Activated CD4-positive, alpha-beta T cell treated with anti-CD3 and anti-CD28 coated beads, Interleukin-2, amount 10 ng/mL, durations not matched to agents 24 days and 14 days (primary cell): ENCODE results near the gene EAF1. TPM values are rescaled to one million over a fixed set of nuclear protein-coding genes. Genes with fewer than 3 reads are reported as not detected.

Experiments
- DNase-seq: peaks from one replicate; pipeline ENCODE4 v3.0.0; 2022
- H3K27ac Mint-ChIP-seq: one replicate; pipeline ENCODE4 v1.8.0; 2022; ENCODE audit warnings: mild to moderate bottlenecking, mixed read lengths
- H3K27me3 Mint-ChIP-seq: one replicate; pipeline ENCODE4 v1.8.0; 2022; ENCODE audit warnings: mixed read lengths
- H3K36me3 Mint-ChIP-seq: one replicate; pipeline ENCODE4 v1.8.0; 2022; ENCODE audit warnings: low read depth, mild to moderate bottlenecking, mixed read lengths
- H3K4me1 Mint-ChIP-seq: one replicate; pipeline ENCODE4 v1.8.0; 2021; ENCODE audit warnings: mixed read lengths
- H3K4me3 Mint-ChIP-seq: one replicate; pipeline ENCODE4 v1.8.0; 2022; ENCODE audit warnings: mild to moderate bottlenecking, moderate library complexity, mixed read lengths
- H3K9me3 Mint-ChIP-seq: one replicate; pipeline ENCODE4 v1.8.0; 2021; ENCODE audit warnings: mixed read lengths
- intact Hi-C: fragments of 100-400 bp; cut with micrococcal nuclease; formaldehyde crosslinking; loops from one replicate; pipeline ENCODE4 v1.15.1; 2023
- total RNA-seq: library from RNA; stranded (reverse); gene quantifications from 2 replicates; pipeline ENCODE4 v1.2.3, GENCODE V29; 2022

The EAF1 gene
- total RNA-seq, 1 donor from 2014 or later = 24.2 TPM

- Mint-ChIP-seq H3K27me3 (peaks cover 2% of the 10 kb centered on the region), H3K36me3 (no peaks in the 10 kb centered on the region), H3K27ac (no peak overlapping the region), H3K4me1 (peaks cover 12% of the 10 kb centered on the region), H3K4me3 (no peak overlapping the region), H3K9me3 (no peaks in the 10 kb centered on the region)
- DNase-seq = no peak
- intact Hi-C loops = no loop called here
These were observed 63.7 kb downstream of the EAF1 start for GRCh38 chr3:15491143-15491542.

Other genes starting within 250 kb of the EAF1 start
- 25.4 and 29.9 TPM in 2 replicates for gene CAPN7, start 221.4 kb upstream of the EAF1 start, total RNA-seq
- gene SH3BP5, start 95.0 kb upstream of the EAF1 start, total RNA-seq = 19.5 and 19.8 TPM in 2 replicates
- gene METTL6, start 54 bp upstream of the EAF1 start, total RNA-seq = 15.2 and 17.4 TPM in 2 replicates
- 1.7 TPM in 2 replicates for gene COLQ, start 94.1 kb downstream of the EAF1 start, total RNA-seq
- 19.3 and 21.4 TPM in 2 replicates for gene HACL1, start 174.0 kb downstream of the EAF1 start, total RNA-seq
- gene BTD, start 174.1 kb downstream of the EAF1 start, total RNA-seq = 2.0 and 2.1 TPM in 2 replicates